GM12865 (cell line): ENCODE measurements around the gene UBA7.
"Not testable (repeated sequence)": the region's sequence is repeated elsewhere in the genome, so short reads cannot be mapped to it uniquely, and the experiment has no call there.

ENCODE experiments used
- DNase-seq: peaks from one replicate; pipeline ENCODE4 v3.0.0; 2010; ENCODE audit warnings: low read depth
- H3K4me3 ChIP-seq: 2 replicates; pipeline ENCODE4 v1.5.1; 2011; ENCODE audit warnings: mild to moderate bottlenecking, low read depth, low read length, control low read depth
- CTCF ChIP-seq: IDR thresholded peaks from 2 replicates; pipeline ENCODE4 v1.5.1; 2011; ENCODE audit warnings: low read length, control low read depth, low read depth, inconsistent platforms; ENCODE audit not compliant: insufficient read depth; ENCODE audit errors: missing control alignments

Gene UBA7

GRCh38 chr3:49780080-49780974 lies 33.4 kb downstream of the UBA7 start:
- no peak for TF ChIP-seq CTCF
- DNase-seq = no peak
- no peak overlapping the region for H3K4me3 ChIP-seq

GRCh38 chr3:49779358-49780079 lies 34.2 kb downstream of the UBA7 start:
- no peak for TF ChIP-seq CTCF
- no peak for DNase-seq

GRCh38 chr3:49776101-49776500 lies 37.7 kb downstream of the UBA7 start:
- DNase-seq, H3K4me3 ChIP-seq: not testable (repeated sequence)

More at GRCh38 chr3:49779358-49780079, 34.2 kb downstream of the UBA7 start:
- H3K4me3 ChIP-seq = no peak overlapping the region

DNA sequence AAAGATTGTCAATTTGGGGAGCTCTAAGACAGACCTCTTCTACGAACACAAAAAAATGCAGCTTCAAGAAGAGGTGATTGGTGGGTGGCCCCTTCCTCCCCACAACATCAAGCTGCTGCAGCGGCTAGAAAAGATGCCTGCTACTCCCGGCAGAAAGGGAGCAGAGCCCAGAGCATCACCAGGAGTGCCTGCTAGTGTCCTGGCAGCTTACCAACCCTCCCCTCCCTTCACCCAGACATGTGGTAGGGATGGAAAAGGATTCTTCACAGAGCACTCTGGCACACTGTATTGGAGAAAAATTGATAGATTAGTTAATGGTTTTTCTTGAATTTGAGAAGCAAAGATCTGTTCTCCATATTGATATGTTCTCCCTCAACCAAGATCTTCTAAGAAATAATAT lies 38.2 kb downstream of the UBA7 start:
- H3K4me3 ChIP-seq = no peak overlapping the region
- no peak for DNase-seq
- no peak for TF ChIP-seq CTCF

DNA sequence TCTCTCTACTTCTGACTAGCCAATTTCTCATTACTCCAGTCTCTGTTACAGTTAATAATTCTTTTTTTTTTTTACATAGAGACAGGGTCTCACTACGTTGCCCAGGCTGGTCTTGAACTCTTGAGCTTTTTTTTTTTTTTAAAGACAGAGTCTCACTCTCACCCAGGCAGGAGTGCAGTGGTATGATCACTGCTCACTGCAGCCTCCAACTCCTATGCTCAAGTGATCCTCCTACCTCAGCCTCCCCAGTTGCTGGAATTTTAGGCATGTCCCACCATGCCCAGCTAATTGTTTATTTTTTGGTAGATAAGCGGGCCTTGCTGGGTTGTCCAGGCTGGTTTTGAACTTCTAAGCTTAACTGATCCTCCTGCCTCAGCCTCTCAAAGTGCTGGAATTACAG lies 41.0 kb downstream of the UBA7 start:
- no peak for TF ChIP-seq CTCF
- no peak for DNase-seq
- H3K4me3 ChIP-seq = no peak overlapping the region

DNA sequence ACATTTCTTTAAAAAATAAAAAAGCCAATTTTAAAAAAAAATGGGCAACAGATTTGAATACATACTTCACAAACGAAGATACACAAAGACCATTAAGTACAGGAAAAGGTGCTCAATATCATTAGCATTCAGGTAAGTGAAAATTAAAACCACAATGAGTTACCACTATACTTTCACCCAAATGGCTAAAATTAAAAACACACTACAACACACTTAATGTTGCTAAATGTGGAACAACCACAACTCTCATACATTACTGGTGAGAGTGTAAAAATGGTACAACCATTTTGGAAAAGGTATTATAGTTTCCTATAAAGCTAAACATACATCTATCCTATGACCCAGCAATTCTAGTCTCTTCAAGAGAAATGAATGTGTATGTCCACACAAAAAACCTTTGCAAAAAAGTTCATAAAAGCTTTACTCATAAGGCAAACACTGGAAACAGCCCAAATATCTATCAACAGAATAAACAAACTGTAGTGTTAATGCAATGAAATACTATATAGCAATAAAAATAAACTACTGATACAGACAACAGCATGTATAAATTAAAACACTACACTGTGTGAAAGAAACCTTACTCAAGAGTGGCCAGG lies 42.3 kb downstream of the UBA7 start:
- DNase-seq = no peak
- TF ChIP-seq CTCF = no peak
- no peak overlapping the region for H3K4me3 ChIP-seq

- no peak overlapping the region for H3K4me3 ChIP-seq
- no peak for TF ChIP-seq CTCF
- no peak for DNase-seq
Observed at GRCh38 chr3:49769926-49770325, 43.8 kb downstream of the UBA7 start.
